NCI-H82 treated with DMSO at 0.1 percent for 48 hours (cell line): ENCODE results near the gene MED15.
"Not testable (repeated sequence)": the region's sequence is repeated elsewhere in the genome, so short reads cannot be mapped to it uniquely, and the experiment has no call there.

Experiments used
- DNase-seq: peaks from one replicate; lab custom pipeline; 2025; ENCODE audit not compliant: unreplicated experiment; lab: John Stamatoyannopoulos, UW

The MED15 gene

GRCh38 chr22:20619045-20619892, 111.9 kb downstream of the MED15 start:
- DNase-seq: no peak

- DNase-seq: not testable (repeated sequence)
These were observed 112.4 kb downstream of the MED15 start for GRCh38 chr22:20619893-20620194.

GRCh38 chr22:20621162-20621561, 113.8 kb downstream of the MED15 start:
- no peak for DNase-seq

- DNase-seq: no peak
These were observed 115.4 kb downstream of the MED15 start for GRCh38 chr22:20622650-20623339.

GRCh38 chr22:20624161-20624616, 116.8 kb downstream of the MED15 start:
- no peak for DNase-seq

GRCh38 chr22:20625270-20625669, 117.9 kb downstream of the MED15 start:
- no peak for DNase-seq

GRCh38 chr22:20626811-20627210, 119.4 kb downstream of the MED15 start:
- DNase-seq: no peak

GRCh38 chr22:20627432-20627831, 120.0 kb downstream of the MED15 start:
- no peak for DNase-seq

- no peak for DNase-seq
These were observed 120.9 kb downstream of the MED15 start for GRCh38 chr22:20628081-20628939.

- no peak for DNase-seq
These were observed 122.0 kb downstream of the MED15 start for GRCh38 chr22:20629401-20629800.

GRCh38 chr22:20630873-20631617, 123.6 kb downstream of the MED15 start:
- DNase-seq: no peak

- no peak for DNase-seq
These were observed 124.7 kb downstream of the MED15 start for GRCh38 chr22:20632082-20632481.

GRCh38 chr22:20632518-20632917, 125.1 kb downstream of the MED15 start:
- DNase-seq: no peak

- DNase-seq: no peak
These were observed 127.3 kb downstream of the MED15 start for GRCh38 chr22:20634560-20635226.

- DNase-seq: no peak
These were observed 127.8 kb downstream of the MED15 start for GRCh38 chr22:20635227-20635591.

GRCh38 chr22:20636075-20636812, 128.8 kb downstream of the MED15 start:
- no peak for DNase-seq

- no peak for DNase-seq
These were observed 129.5 kb downstream of the MED15 start for GRCh38 chr22:20636945-20637344.
